GM12878 (cell line): ENCODE measurements around the gene PPIF. TPM values are rescaled to one million over a fixed set of nuclear protein-coding genes. Genes with fewer than 3 reads are reported as not detected.

Experiments
- ATAC-seq: fragments of 200-7000 bp; cut with Tn5 transposase; 3 replicates; pipeline ENCODE4 v1.9.1; 2020; ENCODE audit warnings: mild to moderate bottlenecking, moderate library complexity
- BruUV-seq: library from RNA; stranded (reverse); fragments of 400-500 nt; replicated peaks from 2 replicates; lab custom pipeline; 2021; lab: Mats Ljungman, UMichigan
- CTCF ChIA-PET: fragments of 300-600 bp; sonication (Branson Sonifier 250); formaldehyde crosslinking; extraction: SDS; loops from one replicate; lab custom pipeline; 2021; ENCODE audit warnings: inconsistent platforms; lab: Yijun Ruan, JAX
- POLR2A ChIA-PET: fragments of 350-600 bp; formaldehyde crosslinking; extraction: SDS; loops from one replicate; lab custom pipeline; 2021; ENCODE audit warnings: inconsistent platforms; lab: Charles Lee
- RAD21 ChIA-PET: fragments of 300-600 bp; sonication (Branson Sonifier 250); formaldehyde crosslinking; loops from one replicate; lab custom pipeline; 2023; ENCODE audit warnings: antibody characterized with exemption; ENCODE audit not compliant: unreplicated experiment; lab: Charles Lee
- SMC1A ChIA-PET: fragments of 300-600 bp; sonication (Branson Sonifier 250); formaldehyde crosslinking; loops from one replicate; lab custom pipeline; 2023; ENCODE audit not compliant: unreplicated experiment, uncharacterized antibody; lab: Charles Lee
- DNase-seq: peaks from one replicate; pipeline ENCODE4 v3.0.0-alpha.2; 2011; ENCODE audit warnings: low read depth, low spot score
- FAIRE-seq: peaks from 3 replicates; lab custom pipeline; 2011; peaks lifted over from hg19 to GRCh38; lab: Jason Lieb, UNC
- H2AFZ ChIP-seq: 2 replicates; pipeline ENCODE4 v1.6.0; 2011; ENCODE audit warnings: low read depth, low read length, control low read depth; ENCODE audit not compliant: control insufficient read depth
- H3K27ac ChIP-seq: 2 replicates; pipeline ENCODE4 v1.5.1; 2011; ENCODE audit warnings: control low read depth; ENCODE audit not compliant: control insufficient read depth, insufficient read depth
- H3K27me3 ChIP-seq, 2 experiments: replicated peaks in 1 of 2; 2 replicates each; pipeline versions ENCODE4 v1.6.0 to v1.6.1; 2011; ENCODE audit warnings: low read length in 1 of 2; ENCODE audit not compliant: control insufficient read depth in 2 of 2, insufficient read depth in 2 of 2
- H3K36me3 ChIP-seq, 2 experiments: 2 replicates each; pipeline ENCODE4 v1.5.1; 2011; ENCODE audit warnings: low read length in 1 of 2; ENCODE audit not compliant: control insufficient read depth in 2 of 2, insufficient read depth in 2 of 2
- H3K4me1 ChIP-seq: 2 replicates; pipeline ENCODE4 v1.6.1; 2011; ENCODE audit warnings: mild to moderate bottlenecking, low read length, moderate library complexity, mixed read lengths; ENCODE audit not compliant: control insufficient read depth, insufficient read depth
- H3K4me2 ChIP-seq: 2 replicates; pipeline ENCODE4 v1.6.0; 2011; ENCODE audit warnings: control low read depth; ENCODE audit not compliant: control insufficient read depth, insufficient read depth
- H3K4me3 ChIP-seq: fragments of 200-600 bp; sonication (generic); 2 replicates; pipeline ENCODE4 v1.5.1; 2016
- H3K79me2 ChIP-seq: 2 replicates; pipeline ENCODE4 v1.6.0; 2011; ENCODE audit warnings: low read length; ENCODE audit not compliant: control insufficient read depth, insufficient read depth
- H3K9ac ChIP-seq: 2 replicates; pipeline ENCODE4 v1.8.0; 2011; ENCODE audit warnings: low read length, control low read depth, mixed read lengths; ENCODE audit not compliant: control insufficient read depth, insufficient read depth
- H3K9me3 ChIP-seq: replicated peaks from 3 replicates; pipeline ENCODE4 v1.5.1; 2011; ENCODE audit warnings: mild to moderate bottlenecking, low read length; ENCODE audit not compliant: control insufficient read depth, insufficient read depth
- H4K20me1 ChIP-seq: 2 replicates; pipeline ENCODE4 v1.6.0; 2011; ENCODE audit not compliant: control insufficient read depth, insufficient read depth
- BMI1 ChIP-seq: fragments of 450-650 bp; IDR thresholded peaks from 2 replicates; pipeline ENCODE4 v1.6.1; 2016; ENCODE audit warnings: mild to moderate bottlenecking, moderate library complexity, borderline replicate concordance
- BRCA1 ChIP-seq: IDR thresholded peaks from 2 replicates; pipeline ENCODE4 v1.6.1; 2011; ENCODE audit warnings: low read depth, low read length, improper control_type of control experiment
- CBX3 ChIP-seq: fragments of 200-600 bp; sonication (generic); IDR thresholded peaks from 2 replicates; pipeline ENCODE4 v1.6.1; 2016; ENCODE audit warnings: low read depth, borderline replicate concordance
- FOS ChIP-seq: IDR thresholded peaks from 3 replicates; pipeline ENCODE4 v1.6.1; 2011; ENCODE audit warnings: borderline replicate concordance; ENCODE audit not compliant: insufficient read length; ENCODE audit errors: extremely low read depth
- LARP7 ChIP-seq: fragments of 450-650 bp; IDR thresholded peaks from 2 replicates; pipeline ENCODE4 v1.6.1; 2017; ENCODE audit warnings: mild to moderate bottlenecking
- MYC ChIP-seq: IDR thresholded peaks from 2 replicates; pipeline ENCODE4 v1.6.1; 2011; ENCODE audit warnings: mild to moderate bottlenecking, low read length, moderate library complexity, inconsistent platforms; ENCODE audit not compliant: insufficient read depth, insufficient replicate concordance, insufficient read length, severe bottlenecking
- NFIC ChIP-seq: IDR thresholded peaks from 2 replicates; pipeline ENCODE4 v1.6.1; 2012; ENCODE audit warnings: low read depth, mild to moderate bottlenecking, inconsistent platforms, low read length, moderate library complexity
- NR2C1 ChIP-seq: fragments of 450-650 bp; IDR thresholded peaks from 2 replicates; pipeline ENCODE4 v1.6.1; 2017; ENCODE audit warnings: antibody characterized with exemption, mild to moderate bottlenecking, moderate library complexity
- RB1 ChIP-seq: fragments of 450-650 bp; formaldehyde crosslinking; IDR thresholded peaks from 2 replicates; pipeline ENCODE4 v1.6.1; 2017; ENCODE audit warnings: mild to moderate bottlenecking, borderline replicate concordance
- SRF ChIP-seq, 2 experiments: IDR thresholded peaks; 2 replicates each; pipeline ENCODE4 v1.6.1; 2011; ENCODE audit warnings: low read depth in 2 of 2, low read length in 2 of 2, mild to moderate bottlenecking in 1 of 2, moderate library complexity in 1 of 2
- TARDBP ChIP-seq: IDR thresholded peaks from 2 replicates; pipeline ENCODE4 v1.6.1; 2016; ENCODE audit warnings: borderline replicate concordance
- YY1 ChIP-seq: IDR thresholded peaks from 2 replicates; pipeline ENCODE4 v1.6.1; 2011; ENCODE audit warnings: low read depth, mild to moderate bottlenecking, low read length
- ZNF207 ChIP-seq: fragments of 450-650 bp; IDR thresholded peaks from 2 replicates; pipeline ENCODE4 v1.6.1; 2014; ENCODE audit warnings: antibody characterized with exemption, mild to moderate bottlenecking, borderline replicate concordance
- ZNF217 ChIP-seq: fragments of 450-650 bp; IDR thresholded peaks from 2 replicates; pipeline ENCODE4 v1.6.1; 2017; ENCODE audit warnings: antibody characterized with exemption, mild to moderate bottlenecking
- WGBS: methylation state at CpG from one replicate; pipeline ENCODE4 v1.1.6; 2016; ENCODE audit warnings: low lambda C conversion rate; ENCODE audit not compliant: insufficient replicate concordance, insufficient coverage; ENCODE audit errors: missing lambda C conversion rate; 5-methylcytosine and 5-hydroxymethylcytosine counted together
- in situ Hi-C: fragments of 300-500 bp; cut with MboI; formaldehyde crosslinking; loops from 9 replicates; pipeline ENCODE4 v1.14.3; 2018; ENCODE audit warnings: mixed read lengths
- intact Hi-C: fragments of 100-400 bp; cut with micrococcal nuclease; formaldehyde crosslinking; loops from one replicate; pipeline ENCODE4 v1.14.2; 2022; ENCODE audit not compliant: unreplicated experiment
- polyA plus RNA-seq, 11 experiments: library from polyadenylated mRNA; depleted of rRNA in 4 of 11; unstranded in 6 of 11; stranded (reverse) in 5 of 11; fragments of >200 nt; fragmentation: Nextera tagmentation in 4 of 11; fragmentation: Illumina TruSeq in 1 of 11; extraction: Ambion mirVana in 4 of 11; extraction: Trizol in 1 of 11; gene quantifications; 1 replicate in 1 of 11; 2 replicates in 10 of 11; pipeline versions ENCODE4 v1.2.1 to v1.2.3, GENCODE V29; 2011 to 2016; ENCODE audit warnings: inconsistent platforms in 2 of 11, missing spikeins in 2 of 11, low read depth in 1 of 11
- total RNA-seq, 4 experiments: library from RNA; depleted of rRNA in 3 of 4; stranded (reverse); fragments of >200 nt in 3 of 4; fragmentation: Illumina TruSeq in 1 of 4; extraction: Trizol in 1 of 4; gene quantifications; 2 replicates each; pipeline versions ENCODE4 v1.2.1 to v1.2.3, GENCODE V29; 2013 to 2021
- TF ChIP-seq, protein P1 (sequence below): fragments of 450-650 bp; IDR thresholded peaks from 2 replicates; pipeline ENCODE4 v1.6.1; 2016; ENCODE audit warnings: mild to moderate bottlenecking

PPIF gene
- total and polyA plus RNA-seq, 10 of the 15 experiments (the other 5 are each of a cell fraction or from before 2014, with no cell fraction given), result 28.8 to 180 (median 128) TPM

GRCh38 chr10:79303631-79304478 lies 43.4 kb upstream of the PPIF start (continued):
- TF ChIP-seq YY1, result no peak

- Histone ChIP-seq H3K4me2 (no peak overlapping the region), H3K4me1 (no peaks in the 10 kb centered on the region), H3K79me2 (no peaks in the 10 kb centered on the region), H2AFZ (no peak overlapping the region), H3K9me3 (no peaks in the 10 kb centered on the region), H4K20me1 (no peaks in the 10 kb centered on the region), H3K4me3 (no peak overlapping the region), H3K27ac (no peak overlapping the region), H3K9ac (no peak overlapping the region), H3K27me3 (no peaks in the 10 kb centered on the region), H3K36me3 (peaks cover 45 to 74% of the 10 kb centered on the region in 2 experiments)
- ChIA-PET CTCF (interaction anchor here (1.1 kb wide), 1 partner anchor 11 kb away, joined by 3 read pairs; no protein-coding TSS in a partner anchor), SMC1A (no interaction called here), RAD21 (no interaction called here), POLR2A (no interaction called here)
- in situ Hi-C loops, result no loop called here
- DNase-seq (no peak), ATAC-seq (no peak), FAIRE-seq (no peak)
- intact Hi-C loops, result no loop called here
- WGBS, result 75% methylated on average over 6 of the region's 6 CpGs
- no TSS peak for BruUV-seq
- TF ChIP-seq RB1, result no peak
- no peak for TF ChIP-seq CBX3
- TF ChIP-seq FOS, result no peak
- TF ChIP-seq, protein P1, sequence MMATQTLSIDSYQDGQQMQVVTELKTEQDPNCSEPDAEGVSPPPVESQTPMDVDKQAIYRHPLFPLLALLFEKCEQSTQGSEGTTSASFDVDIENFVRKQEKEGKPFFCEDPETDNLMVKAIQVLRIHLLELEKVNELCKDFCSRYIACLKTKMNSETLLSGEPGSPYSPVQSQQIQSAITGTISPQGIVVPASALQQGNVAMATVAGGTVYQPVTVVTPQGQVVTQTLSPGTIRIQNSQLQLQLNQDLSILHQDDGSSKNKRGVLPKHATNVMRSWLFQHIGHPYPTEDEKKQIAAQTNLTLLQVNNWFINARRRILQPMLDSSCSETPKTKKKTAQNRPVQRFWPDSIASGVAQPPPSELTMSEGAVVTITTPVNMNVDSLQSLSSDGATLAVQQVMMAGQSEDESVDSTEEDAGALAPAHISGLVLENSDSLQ, result no peak
- no peak for TF ChIP-seq ZNF217
- TF ChIP-seq NR2C1, result no peak
- no peak for TF ChIP-seq MYC
- no peak for TF ChIP-seq NFIC
- TF ChIP-seq ZNF207, result no peak
- TF ChIP-seq TARDBP, result no peak
- TF ChIP-seq BMI1, result no peak
- no peak for TF ChIP-seq BRCA1
- no peak for TF ChIP-seq LARP7
- no peak for TF ChIP-seq SRF (IDR thresholded peaks at IDR 0.05; ENCODE audit: low read depth in 2 of 2, low read length in 2 of 2)
Measured at GRCh38 chr10:79304479-79305087, 42.7 kb upstream of the PPIF start.
